GM12872 (cell line): Measurements from ENCODE around the gene ACSL5.

ENCODE experiments used
- TF ChIP-seq, protein P1 (sequence below): IDR thresholded peaks from 3 replicates; pipeline ENCODE4 v1.5.1; 2011; ENCODE audit warnings: low read depth, mild to moderate bottlenecking, low read length, moderate library complexity; ENCODE audit not compliant: insufficient read depth

The ACSL5 gene

DNA sequence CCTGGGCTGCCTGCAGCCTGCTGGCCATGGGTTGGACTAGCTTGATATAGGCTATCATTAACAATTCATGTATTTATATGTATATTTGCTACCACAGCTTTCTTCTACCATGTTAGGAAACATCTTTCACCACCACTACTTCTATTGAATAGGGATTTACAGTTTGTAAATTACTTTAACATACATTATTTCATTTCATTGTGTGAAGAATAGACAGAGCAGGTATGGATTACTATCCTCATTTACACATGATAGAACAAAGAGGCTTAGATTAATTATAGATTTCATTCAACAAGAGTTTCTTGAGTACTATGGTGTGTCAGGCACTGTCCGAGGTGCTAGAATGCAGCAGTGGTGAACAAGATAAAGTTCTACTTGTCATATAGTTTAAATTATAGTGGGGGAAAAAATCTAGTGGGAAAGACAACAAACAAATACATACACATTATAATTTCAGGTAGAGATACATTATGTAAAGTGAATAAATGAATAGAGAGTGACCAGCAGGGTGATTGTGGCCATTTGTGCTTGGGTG is 93.7 kb downstream of the ACSL5 start:
- TF ChIP-seq, protein P1, sequence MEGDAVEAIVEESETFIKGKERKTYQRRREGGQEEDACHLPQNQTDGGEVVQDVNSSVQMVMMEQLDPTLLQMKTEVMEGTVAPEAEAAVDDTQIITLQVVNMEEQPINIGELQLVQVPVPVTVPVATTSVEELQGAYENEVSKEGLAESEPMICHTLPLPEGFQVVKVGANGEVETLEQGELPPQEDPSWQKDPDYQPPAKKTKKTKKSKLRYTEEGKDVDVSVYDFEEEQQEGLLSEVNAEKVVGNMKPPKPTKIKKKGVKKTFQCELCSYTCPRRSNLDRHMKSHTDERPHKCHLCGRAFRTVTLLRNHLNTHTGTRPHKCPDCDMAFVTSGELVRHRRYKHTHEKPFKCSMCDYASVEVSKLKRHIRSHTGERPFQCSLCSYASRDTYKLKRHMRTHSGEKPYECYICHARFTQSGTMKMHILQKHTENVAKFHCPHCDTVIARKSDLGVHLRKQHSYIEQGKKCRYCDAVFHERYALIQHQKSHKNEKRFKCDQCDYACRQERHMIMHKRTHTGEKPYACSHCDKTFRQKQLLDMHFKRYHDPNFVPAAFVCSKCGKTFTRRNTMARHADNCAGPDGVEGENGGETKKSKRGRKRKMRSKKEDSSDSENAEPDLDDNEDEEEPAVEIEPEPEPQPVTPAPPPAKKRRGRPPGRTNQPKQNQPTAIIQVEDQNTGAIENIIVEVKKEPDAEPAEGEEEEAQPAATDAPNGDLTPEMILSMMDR: no peak

DNA sequence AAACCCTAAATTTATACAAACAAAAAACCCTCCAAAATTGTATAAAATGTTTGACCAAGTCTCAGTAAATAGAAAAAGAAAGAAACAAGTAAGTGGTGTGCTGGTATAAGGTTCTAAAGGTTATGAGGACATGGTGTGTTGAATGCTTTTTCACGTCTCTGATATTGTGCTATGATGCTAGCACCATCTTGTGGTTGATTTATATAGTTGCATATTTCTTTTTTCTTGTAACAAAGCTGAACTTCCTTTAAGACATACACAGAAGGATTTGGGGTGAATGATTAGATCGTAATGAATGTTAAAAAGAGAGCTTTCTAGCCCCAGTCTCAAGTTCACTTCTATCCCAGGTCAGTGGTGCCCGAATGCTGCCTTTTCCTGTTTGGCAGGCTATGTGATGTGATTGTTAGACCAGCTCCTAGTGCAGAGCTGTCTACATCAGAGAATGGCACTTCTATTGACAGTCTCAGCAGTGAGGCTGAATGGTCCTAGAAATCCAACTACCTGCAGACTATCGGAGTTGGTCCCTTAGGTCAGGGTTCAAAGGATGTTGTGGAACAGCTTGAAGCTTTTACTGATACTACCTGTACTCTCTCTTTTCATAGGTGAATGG is 98.1 kb downstream of the ACSL5 start:
- TF ChIP-seq, protein P1: peak; percentile 61

GRCh38 chr10:112475575-112476218 is 101.8 kb downstream of the ACSL5 start:
- TF ChIP-seq, protein P1: peak; percentile 41; the same call in 2 of the 3 replicates
